GM12873 (cell line): ENCODE results near the gene IFIT5.

ENCODE experiments used
- CTCF ChIP-seq: IDR thresholded peaks from 2 replicates; pipeline ENCODE4 v1.5.1; 2012; ENCODE audit warnings: low read depth, mild to moderate bottlenecking, moderate library complexity, low read length, control low read depth; ENCODE audit not compliant: insufficient read depth; ENCODE audit errors: missing control alignments

The IFIT5 gene

DNA sequence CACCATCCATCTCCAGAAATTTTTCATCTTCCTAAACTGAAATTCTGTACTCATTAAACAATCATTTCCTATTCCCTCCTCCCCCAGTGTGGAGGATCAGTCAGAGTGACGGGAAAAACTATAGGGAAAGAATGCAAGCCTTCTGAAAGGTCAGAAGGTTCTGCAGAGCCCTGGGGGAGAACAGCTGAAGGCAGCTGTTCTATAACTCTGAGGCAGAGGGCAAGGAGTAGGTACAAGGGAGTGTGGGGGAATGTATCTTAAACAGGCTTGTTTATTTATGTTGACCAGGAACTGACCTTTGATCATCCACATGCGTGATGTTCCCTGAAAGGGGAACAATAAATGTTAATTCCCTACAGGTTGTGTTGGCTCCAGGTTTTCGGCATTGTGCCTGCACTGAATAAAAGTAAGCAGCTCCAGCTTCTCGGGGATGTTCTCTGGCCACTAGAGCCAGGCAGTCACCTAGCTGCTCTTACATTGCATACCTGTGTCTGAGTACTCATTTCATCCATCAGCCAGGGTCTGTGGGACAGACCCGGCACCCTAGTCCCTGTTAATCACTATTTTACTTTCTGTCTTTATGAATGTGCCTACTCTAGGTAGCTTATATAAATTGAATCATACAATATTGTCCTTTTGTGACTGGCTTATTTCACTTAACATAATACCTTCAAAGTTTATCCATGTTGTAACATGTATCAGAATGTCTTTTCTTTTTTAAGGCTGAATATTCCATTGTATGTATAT, 16.2 kb upstream of the IFIT5 start:
- TF ChIP-seq CTCF: no peak

GRCh38 chr10:89399956-89400355, 14.4 kb upstream of the IFIT5 start:
- no peak for TF ChIP-seq CTCF

DNA sequence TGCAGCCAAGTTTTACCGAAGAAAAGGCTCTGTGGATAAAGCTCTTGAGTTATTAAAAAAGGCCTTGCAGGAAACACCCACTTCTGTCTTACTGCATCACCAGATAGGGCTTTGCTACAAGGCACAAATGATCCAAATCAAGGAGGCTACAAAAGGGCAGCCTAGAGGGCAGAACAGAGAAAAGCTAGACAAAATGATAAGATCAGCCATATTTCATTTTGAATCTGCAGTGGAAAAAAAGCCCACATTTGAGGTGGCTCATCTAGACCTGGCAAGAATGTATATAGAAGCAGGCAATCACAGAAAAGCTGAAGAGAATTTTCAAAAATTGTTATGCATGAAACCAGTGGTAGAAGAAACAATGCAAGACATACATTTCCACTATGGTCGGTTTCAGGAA, 11.3 kb upstream of the IFIT5 start:
- TF ChIP-seq CTCF: no peak

DNA sequence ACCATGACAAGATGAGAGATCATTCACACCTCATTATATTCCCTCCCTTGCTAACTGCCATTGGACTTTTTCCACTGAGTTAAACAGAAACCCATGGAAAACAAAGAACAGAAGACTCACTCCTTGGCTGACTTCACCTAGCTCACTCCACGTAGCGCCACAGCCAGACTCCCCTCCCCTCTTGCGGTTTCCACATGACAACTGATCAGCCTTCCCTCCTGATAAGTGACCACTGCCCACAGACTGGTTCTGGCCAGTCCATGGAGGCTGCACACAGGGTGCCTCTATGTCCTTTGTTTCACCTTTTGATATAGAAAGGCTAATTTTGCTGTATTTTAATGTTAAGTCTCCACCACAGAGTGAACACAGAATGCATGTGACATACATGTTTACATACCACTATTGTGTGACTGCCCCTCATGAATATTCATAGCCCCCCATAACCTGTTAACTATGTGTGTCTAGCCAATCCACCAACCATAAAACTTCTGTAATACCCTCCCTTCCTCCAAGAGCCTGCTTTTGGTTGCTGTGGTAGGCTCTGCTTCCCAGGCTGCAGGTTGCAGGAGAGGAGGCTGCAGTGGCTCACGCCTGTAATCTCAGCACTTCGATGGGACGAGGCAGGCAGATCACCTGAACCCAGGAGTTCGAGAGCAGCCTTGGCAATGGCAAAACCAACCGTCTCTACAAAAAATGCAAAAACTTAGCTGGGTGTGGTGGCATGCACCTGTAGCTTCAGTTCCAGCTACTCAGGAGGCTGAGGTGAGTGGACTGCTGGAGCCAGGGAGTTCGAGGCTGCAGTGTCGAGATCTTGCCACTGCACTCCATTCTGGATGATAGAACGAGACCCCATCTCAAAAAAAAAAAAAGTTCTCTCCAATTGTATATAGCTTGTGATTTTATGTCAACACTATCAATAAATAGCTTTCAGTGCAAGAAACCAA, 10.0 kb upstream of the IFIT5 start:
- TF ChIP-seq CTCF: no peak

GRCh38 chr10:89413398-89413912, 913 bp upstream of the IFIT5 start:
- TF ChIP-seq CTCF: no peak

GRCh38 chr10:89414879-89415821, 782 bp downstream of the IFIT5 start:
- TF ChIP-seq CTCF: no peak

- no peak for TF ChIP-seq CTCF
Measured at GRCh38 chr10:89416465-89416864, 2.1 kb downstream of the IFIT5 start.
